ENCODE measurements around the gene CABP2. TPM values are rescaled to one million over a fixed set of nuclear protein-coding genes. Genes with fewer than 3 reads are reported as not detected.

Gene CABP2
- total and polyA plus RNA-seq, 4 donors: not detected

DNA sequence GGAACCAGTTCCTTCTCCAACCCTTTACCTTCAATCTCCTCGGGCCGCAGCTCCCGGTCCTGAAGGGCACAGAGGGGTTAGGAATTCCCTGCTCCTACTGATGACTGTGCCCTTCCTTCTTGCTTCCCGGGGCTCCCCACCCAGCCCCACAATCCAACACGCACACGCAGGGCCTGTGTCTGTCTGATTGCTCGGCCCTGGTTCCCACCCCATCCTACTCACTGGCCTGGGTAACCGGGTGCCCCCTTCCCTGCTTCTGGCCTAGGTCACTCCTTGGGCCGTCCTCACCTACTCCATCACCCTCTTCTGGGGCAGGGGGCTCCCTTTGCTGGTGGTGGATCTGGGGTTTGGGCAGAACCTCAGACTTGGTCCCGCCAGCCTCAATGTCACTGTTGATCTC is 1.3 kb downstream of the CABP2 start:
- TF ChIP-seq, protein P1, sequence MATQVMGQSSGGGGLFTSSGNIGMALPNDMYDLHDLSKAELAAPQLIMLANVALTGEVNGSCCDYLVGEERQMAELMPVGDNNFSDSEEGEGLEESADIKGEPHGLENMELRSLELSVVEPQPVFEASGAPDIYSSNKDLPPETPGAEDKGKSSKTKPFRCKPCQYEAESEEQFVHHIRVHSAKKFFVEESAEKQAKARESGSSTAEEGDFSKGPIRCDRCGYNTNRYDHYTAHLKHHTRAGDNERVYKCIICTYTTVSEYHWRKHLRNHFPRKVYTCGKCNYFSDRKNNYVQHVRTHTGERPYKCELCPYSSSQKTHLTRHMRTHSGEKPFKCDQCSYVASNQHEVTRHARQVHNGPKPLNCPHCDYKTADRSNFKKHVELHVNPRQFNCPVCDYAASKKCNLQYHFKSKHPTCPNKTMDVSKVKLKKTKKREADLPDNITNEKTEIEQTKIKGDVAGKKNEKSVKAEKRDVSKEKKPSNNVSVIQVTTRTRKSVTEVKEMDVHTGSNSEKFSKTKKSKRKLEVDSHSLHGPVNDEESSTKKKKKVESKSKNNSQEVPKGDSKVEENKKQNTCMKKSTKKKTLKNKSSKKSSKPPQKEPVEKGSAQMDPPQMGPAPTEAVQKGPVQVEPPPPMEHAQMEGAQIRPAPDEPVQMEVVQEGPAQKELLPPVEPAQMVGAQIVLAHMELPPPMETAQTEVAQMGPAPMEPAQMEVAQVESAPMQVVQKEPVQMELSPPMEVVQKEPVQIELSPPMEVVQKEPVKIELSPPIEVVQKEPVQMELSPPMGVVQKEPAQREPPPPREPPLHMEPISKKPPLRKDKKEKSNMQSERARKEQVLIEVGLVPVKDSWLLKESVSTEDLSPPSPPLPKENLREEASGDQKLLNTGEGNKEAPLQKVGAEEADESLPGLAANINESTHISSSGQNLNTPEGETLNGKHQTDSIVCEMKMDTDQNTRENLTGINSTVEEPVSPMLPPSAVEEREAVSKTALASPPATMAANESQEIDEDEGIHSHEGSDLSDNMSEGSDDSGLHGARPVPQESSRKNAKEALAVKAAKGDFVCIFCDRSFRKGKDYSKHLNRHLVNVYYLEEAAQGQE (IDR thresholded peaks at IDR 0.05): no peak
- DNase-seq (ENCODE audit: low spot score): no peak
- H3K9me3 ChIP-seq (ENCODE audit: control insufficient read depth in 4 of 4, low read length in 3 of 4): no peaks in the 10 kb centered on the region
- 93% methylated on average over 10 of the region's 10 CpGs for WGBS
- H3K9ac ChIP-seq (ENCODE audit: low read depth in 1 of 2, low read length in 2 of 2): no peak overlapping the region
- H3K27ac ChIP-seq (ENCODE audit: low read depth in 1 of 2, low read length in 2 of 2): no peak overlapping the region
- no peaks in the 10 kb centered on the region for H3K27me3 ChIP-seq (ENCODE audit: control insufficient read depth in 4 of 4, insufficient read depth in 4 of 4, low read length in 3 of 4)
- no peaks in the 10 kb centered on the region for H3K36me3 ChIP-seq (ENCODE audit: control insufficient read depth in 4 of 4, insufficient read depth in 3 of 4, low read depth in 1 of 4, low read length in 3 of 4)
- peaks cover 2 to 12% (median 8%) of the 10 kb centered on the region in 4 donors for H3K4me1 ChIP-seq (ENCODE audit: control insufficient read depth in 4 of 4, insufficient read depth in 4 of 4, low read length in 3 of 4)
- no peak overlapping the region for H3K4me3 ChIP-seq (ENCODE audit: low read depth in 1 of 3, low read length in 3 of 3)

DNA sequence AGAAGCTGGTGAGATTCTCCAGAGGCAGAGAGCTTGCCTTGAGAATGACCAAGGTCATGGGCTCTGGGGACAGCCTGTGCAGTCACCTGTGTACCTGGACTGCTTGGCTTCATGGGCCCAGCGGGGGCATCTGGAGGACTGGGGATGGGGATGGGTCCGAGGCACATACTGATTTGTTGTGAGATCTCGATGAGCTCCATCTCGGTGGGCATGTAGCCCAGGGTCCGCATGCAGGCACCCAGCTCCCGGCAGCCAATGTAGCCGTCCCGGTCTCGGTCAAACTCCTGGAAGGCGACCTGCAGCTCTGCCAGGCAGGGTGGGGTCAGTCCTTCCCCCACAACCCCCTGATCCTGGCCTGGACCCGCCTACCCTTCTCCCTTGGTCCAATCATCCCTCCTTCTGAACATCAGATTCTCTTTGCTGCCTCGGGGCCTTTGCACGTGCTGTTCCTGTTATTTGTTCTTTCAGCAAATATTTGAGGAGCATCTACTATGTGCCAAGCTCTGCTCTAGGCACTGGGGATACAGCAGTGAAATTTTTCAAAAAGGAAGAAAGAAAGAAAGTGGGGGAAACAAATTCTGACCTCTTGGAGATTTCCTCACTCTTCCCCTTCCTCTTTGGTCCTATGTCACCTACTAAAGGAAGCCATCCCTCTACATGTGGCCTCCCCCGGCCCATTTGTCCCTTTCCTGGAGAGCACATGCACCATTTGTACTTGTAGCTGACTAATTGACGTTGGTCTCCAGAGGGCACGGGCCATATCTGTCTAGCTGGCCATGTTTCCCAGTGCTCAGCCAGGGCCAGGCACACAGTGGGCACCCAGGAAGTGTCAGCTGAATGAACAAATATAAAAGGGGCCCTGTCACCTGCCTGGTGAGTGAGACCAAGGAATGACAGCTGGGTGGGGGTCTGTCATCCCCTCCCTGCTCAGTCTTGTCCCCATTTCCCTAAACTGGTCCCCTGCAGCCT is 2.1 kb downstream of the CABP2 start:
- no peak overlapping the region for H3K4me3 ChIP-seq (ENCODE audit: low read depth in 1 of 3, low read length in 3 of 3)
- no peak for TF ChIP-seq TAF1 (conservative IDR thresholded peaks at IDR 0.05)
- TF ChIP-seq EGR1 (IDR thresholded peaks at IDR 0.05; ENCODE audit: low read depth in 2 of 2): no peak
- TF ChIP-seq YY1 (IDR thresholded peaks at IDR 0.05): no peak
- TF ChIP-seq JUND (IDR thresholded peaks at IDR 0.05): no peak
- TF ChIP-seq, protein P2, sequence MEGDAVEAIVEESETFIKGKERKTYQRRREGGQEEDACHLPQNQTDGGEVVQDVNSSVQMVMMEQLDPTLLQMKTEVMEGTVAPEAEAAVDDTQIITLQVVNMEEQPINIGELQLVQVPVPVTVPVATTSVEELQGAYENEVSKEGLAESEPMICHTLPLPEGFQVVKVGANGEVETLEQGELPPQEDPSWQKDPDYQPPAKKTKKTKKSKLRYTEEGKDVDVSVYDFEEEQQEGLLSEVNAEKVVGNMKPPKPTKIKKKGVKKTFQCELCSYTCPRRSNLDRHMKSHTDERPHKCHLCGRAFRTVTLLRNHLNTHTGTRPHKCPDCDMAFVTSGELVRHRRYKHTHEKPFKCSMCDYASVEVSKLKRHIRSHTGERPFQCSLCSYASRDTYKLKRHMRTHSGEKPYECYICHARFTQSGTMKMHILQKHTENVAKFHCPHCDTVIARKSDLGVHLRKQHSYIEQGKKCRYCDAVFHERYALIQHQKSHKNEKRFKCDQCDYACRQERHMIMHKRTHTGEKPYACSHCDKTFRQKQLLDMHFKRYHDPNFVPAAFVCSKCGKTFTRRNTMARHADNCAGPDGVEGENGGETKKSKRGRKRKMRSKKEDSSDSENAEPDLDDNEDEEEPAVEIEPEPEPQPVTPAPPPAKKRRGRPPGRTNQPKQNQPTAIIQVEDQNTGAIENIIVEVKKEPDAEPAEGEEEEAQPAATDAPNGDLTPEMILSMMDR (IDR thresholded peaks at IDR 0.05; ENCODE audit: low read depth, low read length, missing input control): no peak
- no peak for TF ChIP-seq HNF4G (IDR thresholded peaks at IDR 0.05)
- no peak for TF ChIP-seq RAD21 (IDR thresholded peaks at IDR 0.05)
- TF ChIP-seq FOXA1 (IDR thresholded peaks at IDR 0.05): no peak
- TF ChIP-seq, protein P1 (IDR thresholded peaks at IDR 0.05): no peak
- TF ChIP-seq FOXA2 (IDR thresholded peaks at IDR 0.05): no peak
- no peak for TF ChIP-seq NR2F2 (IDR thresholded peaks at IDR 0.05)
- TF ChIP-seq HNF4A (conservative IDR thresholded peaks at IDR 0.05): no peak
- no peak for TF ChIP-seq GABPA (IDR thresholded peaks at IDR 0.05 in 1 of 2, conservative IDR thresholded peaks at IDR 0.05 in 1 of 2)
- no peak for TF ChIP-seq SP1 (IDR thresholded peaks at IDR 0.05)
- TF ChIP-seq, protein P3, sequence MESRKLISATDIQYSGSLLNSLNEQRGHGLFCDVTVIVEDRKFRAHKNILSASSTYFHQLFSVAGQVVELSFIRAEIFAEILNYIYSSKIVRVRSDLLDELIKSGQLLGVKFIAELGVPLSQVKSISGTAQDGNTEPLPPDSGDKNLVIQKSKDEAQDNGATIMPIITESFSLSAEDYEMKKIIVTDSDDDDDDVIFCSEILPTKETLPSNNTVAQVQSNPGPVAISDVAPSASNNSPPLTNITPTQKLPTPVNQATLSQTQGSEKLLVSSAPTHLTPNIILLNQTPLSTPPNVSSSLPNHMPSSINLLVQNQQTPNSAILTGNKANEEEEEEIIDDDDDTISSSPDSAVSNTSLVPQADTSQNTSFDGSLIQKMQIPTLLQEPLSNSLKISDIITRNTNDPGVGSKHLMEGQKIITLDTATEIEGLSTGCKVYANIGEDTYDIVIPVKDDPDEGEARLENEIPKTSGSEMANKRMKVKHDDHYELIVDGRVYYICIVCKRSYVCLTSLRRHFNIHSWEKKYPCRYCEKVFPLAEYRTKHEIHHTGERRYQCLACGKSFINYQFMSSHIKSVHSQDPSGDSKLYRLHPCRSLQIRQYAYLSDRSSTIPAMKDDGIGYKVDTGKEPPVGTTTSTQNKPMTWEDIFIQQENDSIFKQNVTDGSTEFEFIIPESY (IDR thresholded peaks at IDR 0.05): no peak
- TF ChIP-seq, protein P4, sequence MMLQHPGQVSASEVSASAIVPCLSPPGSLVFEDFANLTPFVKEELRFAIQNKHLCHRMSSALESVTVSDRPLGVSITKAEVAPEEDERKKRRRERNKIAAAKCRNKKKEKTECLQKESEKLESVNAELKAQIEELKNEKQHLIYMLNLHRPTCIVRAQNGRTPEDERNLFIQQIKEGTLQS (IDR thresholded peaks at IDR 0.05): no peak
- TF ChIP-seq, protein P5, sequence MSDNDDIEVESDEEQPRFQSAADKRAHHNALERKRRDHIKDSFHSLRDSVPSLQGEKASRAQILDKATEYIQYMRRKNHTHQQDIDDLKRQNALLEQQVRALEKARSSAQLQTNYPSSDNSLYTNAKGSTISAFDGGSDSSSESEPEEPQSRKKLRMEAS (IDR thresholded peaks at IDR 0.05): no peak
- peaks cover 2 to 12% (median 8%) of the 10 kb centered on the region in 4 donors for H3K4me1 ChIP-seq (ENCODE audit: control insufficient read depth in 4 of 4, insufficient read depth in 4 of 4, low read length in 3 of 4)
- 88% methylated on average over 16 of the region's 16 CpGs for WGBS
- H3K27ac ChIP-seq (ENCODE audit: low read depth in 1 of 2, low read length in 2 of 2): no peak overlapping the region
- H3K9me3 ChIP-seq (ENCODE audit: control insufficient read depth in 4 of 4, low read length in 3 of 4): no peaks in the 10 kb centered on the region
- no peaks in the 10 kb centered on the region for H3K36me3 ChIP-seq (ENCODE audit: control insufficient read depth in 4 of 4, insufficient read depth in 3 of 4, low read depth in 1 of 4, low read length in 3 of 4)
- no peak for DNase-seq (ENCODE audit: low spot score)
- no peak overlapping the region for H3K9ac ChIP-seq (ENCODE audit: low read depth in 1 of 2, low read length in 2 of 2)
- no peaks in the 10 kb centered on the region for H3K27me3 ChIP-seq (ENCODE audit: control insufficient read depth in 4 of 4, insufficient read depth in 4 of 4, low read length in 3 of 4)
